NCI-H226 (cell line): ENCODE measurements around the gene IL1RAPL1.

ENCODE experiments used
- DNase-seq: peaks from one replicate; pipeline ENCODE4 v3.0.0-alpha.2; 2015

IL1RAPL1 gene

DNA sequence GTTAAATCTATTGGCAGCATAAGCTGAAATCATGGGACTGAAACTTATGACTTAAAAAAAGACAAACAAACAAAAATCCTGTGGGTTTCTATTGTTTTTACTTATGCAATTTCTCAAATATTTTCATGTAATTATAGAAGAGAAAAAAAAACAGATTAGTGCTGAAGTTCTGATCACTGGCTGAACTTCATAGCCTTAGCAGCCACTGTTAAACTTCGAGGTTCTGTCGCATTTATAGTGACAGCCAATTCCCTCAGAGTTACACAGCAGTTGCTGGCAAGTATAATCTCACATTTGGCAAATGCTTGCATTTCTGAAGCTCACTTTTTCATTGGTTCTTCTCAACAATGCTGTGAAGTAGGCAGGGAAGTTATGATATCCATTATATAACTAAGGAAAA, 879.2 kb downstream of the IL1RAPL1 start:
- DNase-seq, result no peak

GRCh38 chrX:29468911-29469494, 881.8 kb downstream of the IL1RAPL1 start:
- peak; percentile 29 for DNase-seq

DNA sequence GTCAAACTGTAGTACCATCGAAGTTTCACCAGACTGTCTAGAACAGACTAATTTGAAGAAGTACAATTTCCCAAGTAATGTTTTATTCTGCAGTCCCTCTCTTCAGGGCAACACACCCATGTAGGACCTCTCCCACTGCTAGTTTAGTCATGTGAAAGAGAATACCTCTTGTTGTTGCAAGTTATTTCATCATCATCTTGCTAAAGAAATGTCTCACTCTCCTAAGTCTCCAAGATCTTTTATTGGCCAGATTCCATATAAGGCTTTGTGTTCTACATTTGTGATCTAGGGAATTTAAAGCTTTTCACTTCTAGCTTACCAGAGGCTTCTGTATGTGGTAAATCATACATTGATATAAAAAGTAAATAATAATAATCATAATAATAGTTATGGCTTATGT, 882.8 kb downstream of the IL1RAPL1 start:
- DNase-seq, result peak; percentile 53

GRCh38 chrX:29471829-29472228, 884.6 kb downstream of the IL1RAPL1 start:
- DNase-seq, result no peak

DNA sequence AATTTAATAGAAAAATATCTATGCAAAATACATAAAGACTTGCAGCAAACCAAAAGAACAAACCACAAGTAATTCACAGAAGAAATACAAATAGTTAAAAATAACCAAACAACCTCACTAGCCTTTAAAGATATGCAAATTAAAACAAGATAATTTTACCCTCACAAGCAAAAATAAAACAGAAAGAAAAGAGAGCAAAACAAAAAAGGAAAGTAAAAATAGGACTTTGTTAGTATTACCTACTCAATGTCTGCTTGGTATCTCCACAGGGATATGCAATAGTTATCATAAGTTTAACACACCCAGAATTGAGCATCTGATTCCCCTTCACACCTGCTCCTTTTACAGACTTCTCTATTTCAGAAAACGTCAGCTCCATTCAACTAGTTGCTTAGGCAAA, 890.6 kb downstream of the IL1RAPL1 start:
- DNase-seq, result no peak

DNA sequence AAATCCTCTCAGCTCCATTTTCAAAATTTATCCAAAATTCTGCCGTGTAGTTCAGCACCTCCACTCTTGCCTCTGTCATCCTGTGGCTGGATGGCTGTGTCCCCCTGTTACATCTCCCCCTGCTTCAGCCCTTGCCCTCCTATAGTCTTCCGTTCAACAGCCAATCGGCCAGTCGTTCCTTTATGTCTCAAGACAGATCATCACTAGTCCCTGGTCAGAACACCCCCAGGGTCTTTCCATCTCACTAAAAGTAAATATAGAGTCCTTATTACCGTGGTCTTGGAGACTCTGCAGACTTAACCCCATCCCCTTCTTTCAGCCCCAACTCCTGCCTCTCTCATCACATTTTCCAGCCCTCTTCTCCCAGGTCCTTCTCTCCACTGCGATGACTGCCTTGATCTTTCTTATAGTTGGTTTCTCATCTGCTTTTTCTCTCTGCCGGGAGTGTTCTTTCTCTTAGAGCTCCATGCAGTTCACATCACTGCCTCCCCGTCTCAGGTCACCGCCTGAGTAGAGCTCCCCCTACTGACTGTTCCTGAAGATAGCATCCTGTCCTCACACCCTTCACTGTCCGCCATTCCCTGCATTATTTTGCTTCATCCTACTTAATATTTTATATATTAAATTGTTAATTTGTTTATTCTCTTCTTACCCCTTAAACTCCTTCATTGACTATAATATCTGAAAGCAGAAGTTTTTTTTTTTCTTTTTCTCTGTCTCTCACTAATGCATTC, 891.3 kb downstream of the IL1RAPL1 start:
- peak; percentile 4 for DNase-seq

DNA sequence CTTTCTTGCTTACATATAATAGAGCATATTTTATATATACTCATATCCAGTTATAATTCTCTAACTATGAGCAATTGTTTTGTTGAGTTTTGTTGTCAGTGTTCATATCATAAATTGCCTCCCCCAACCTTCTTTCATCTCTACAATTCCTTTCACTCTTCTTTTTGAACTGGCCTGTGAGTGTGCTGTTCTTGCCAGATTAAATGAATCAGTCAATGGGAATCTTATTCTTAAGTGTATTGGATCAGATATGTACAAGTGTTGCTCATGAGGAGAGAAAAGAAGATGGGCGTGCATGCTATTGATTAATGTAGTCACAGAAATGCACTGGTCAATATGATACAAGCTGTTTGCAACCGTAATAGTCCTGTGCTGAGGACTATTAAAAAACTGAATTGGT, 900.0 kb downstream of the IL1RAPL1 start:
- DNase-seq, result peak; percentile 7

DNA sequence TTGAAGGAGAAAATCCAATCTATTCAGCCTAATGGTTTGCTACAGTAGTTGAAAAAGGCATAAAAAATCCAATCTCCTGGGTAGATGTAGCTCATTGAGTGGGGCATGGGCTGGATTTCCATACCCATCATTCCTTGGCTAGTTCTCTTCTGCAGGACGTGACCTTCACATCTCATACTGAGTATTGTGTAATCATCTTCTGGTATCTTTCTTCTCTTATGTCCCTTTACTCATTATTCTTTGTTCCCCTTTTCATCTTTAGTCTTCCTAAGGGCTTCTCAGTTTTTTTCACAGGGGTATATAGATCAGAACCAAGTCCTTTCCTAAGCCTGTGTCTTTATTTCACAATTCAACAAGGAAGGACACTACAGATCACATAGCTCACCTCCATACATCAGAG, 900.5 kb downstream of the IL1RAPL1 start:
- DNase-seq, result no peak

DNA sequence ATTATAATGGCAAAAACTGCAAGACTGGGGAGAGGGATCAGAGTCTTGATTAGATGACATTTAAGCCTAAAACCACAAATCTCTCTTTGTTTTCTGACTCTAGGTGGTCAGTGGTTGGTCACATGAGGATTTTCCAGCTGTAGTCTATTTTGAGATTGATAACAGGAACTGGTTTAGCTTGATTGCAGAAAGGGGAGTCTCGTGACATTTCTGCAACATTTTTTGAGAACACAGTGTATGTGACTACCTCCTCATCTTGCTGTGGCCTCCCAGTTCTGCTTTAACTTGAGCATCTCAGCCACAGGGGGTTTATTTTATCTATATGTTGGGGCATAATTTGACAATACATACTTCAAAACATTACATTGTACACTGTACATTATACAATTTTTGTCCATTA, 901.7 kb downstream of the IL1RAPL1 start:
- no peak for DNase-seq

DNA sequence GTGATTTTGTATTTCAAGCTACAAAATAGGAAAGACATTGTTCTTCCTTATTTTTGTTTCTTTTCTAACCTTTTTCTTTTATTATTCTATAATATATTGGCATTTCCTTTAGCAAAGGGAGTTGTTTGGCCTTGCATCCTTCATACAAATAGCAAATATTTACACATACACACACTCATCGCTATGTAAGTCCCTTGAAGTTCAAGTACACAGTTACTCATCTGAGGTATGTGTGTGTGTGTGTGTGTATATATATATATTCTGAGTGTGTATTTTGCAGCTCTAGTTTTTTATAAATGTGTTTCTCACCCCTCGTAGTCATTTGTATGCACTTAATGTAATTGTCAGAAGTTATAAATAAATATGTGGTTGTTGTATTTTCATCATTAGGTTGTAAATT, 903.4 kb downstream of the IL1RAPL1 start:
- no peak for DNase-seq

- DNase-seq, result no peak
These were observed 904.4 kb downstream of the IL1RAPL1 start for GRCh38 chrX:29491659-29492058.

DNA sequence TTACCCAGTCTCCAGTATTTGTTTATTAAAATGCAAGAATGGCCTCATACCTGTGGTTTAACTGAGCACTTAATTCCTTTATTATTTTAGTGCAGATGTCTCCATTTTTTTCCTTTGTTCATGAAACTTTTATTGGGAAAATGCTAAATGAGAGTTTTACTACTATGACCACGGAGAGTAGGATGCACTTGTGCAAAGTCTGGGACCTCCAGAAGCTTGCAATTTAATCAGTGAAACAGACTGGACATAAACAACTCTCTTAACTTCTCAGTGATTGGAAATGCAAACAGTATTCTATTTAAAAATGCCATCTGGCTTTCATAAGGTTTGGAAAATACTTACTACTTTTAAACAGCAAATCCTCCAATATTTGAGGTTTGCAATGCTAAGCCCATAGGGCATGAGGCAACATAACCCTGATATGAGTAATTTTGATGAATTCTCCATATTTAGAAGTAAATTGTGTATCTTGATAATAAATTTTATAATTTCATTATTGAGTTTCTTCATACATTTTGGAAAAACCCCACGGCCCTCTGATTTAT, 909.5 kb downstream of the IL1RAPL1 start:
- no peak for DNase-seq

GRCh38 chrX:29506729-29507128, 919.5 kb downstream of the IL1RAPL1 start:
- DNase-seq, result no peak

- DNase-seq, result no peak
These were observed 930.9 kb downstream of the IL1RAPL1 start for GRCh38 chrX:29518100-29518499.

- no peak for DNase-seq
These were observed 941.0 kb downstream of the IL1RAPL1 start for GRCh38 chrX:29528281-29528680.

- peak; percentile 78 for DNase-seq
These were observed 943.3 kb downstream of the IL1RAPL1 start for GRCh38 chrX:29530501-29530900.

DNA sequence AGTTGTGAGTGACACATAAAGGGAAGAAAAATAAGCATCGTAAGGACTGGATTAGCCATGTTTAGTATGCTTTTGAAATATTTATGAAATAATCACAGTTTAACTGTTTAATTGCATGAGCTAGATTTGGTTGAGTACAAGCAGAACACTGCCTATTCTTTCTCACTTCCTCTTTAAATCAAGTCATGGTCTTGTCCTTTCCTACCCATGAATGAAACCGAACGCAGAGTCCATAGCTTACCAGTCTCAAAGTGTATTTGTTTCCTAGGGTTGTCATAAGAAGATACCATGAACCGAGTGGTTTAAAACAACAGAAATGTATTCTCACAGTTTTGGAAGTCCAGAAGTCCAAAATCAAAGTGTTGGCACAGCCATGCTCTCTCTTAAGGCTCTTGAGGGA, 944.1 kb downstream of the IL1RAPL1 start:
- DNase-seq, result no peak

- peak; percentile 56 for DNase-seq
These were observed 948.2 kb downstream of the IL1RAPL1 start for GRCh38 chrX:29535212-29536162.

- no peak for DNase-seq
These were observed 953.8 kb downstream of the IL1RAPL1 start for GRCh38 chrX:29541038-29541437.

GRCh38 chrX:29542152-29542551, 954.9 kb downstream of the IL1RAPL1 start:
- no peak for DNase-seq

DNA sequence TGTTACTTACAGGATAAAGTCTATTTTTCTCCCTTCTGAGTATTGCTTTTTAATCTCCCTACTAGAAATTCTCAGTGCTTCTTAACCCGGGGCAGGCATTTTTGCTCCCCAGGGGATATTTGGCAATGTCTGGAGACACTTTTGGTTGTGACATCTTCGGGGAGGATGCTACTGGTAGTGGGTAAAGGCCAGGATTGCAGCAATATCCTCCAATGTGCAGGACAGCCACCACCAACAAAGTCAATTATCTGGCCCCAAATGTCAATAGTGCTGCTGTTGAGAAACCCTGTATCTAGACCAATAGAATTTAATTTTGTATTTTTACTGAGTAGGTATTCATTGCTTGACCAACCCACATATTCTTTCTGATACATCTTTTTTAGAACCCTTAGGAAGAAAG, 958.6 kb downstream of the IL1RAPL1 start:
- DNase-seq, result no peak

DNA sequence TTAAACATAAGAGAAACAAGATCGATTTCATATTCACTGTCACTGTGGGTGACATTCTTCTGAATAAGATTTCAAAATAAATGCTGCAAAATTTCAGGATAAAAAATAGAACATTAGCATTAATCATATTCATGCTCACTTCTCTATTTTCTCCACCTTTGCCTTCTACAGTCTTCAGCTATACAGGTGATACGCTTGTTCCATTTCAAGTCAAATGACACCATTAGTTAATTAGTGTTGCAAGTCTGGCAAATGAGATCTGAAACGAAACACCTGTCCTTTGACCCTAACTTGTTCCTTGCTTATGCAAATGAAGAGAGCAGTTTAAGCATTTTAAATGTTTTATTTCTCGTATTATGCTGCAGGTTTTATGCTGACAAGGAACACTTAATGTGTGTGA, 960.6 kb downstream of the IL1RAPL1 start:
- DNase-seq, result no peak

DNA sequence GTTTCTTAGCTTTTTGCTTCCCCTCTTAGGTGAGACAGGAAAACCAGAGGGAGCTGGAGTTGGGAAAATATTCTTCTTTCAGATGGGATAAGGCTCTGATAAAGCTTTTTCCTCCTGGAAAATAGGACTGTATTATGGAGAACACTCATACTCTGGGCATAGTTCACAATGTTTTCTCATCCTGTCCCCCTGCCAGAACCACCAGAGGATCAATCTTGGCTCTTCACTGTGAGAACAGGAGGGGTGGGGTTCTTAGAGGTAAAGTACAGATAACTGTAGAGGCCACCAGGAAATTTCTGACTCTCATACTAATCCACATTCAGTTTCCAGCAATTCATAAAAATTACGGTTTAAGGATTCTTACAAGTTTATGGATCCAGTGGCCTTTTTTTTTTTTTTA, 966.3 kb downstream of the IL1RAPL1 start:
- DNase-seq, result no peak
